Endothelial cell of umbilical vein (primary cell): ENCODE measurements around the gene SELPLG. TPM values are rescaled to one million over a fixed set of nuclear protein-coding genes. Genes with fewer than 3 reads are reported as not detected.

Experiments used
- BruUV-seq: library from RNA; stranded (reverse); fragments of 400-500 nt; replicated peaks from 2 replicates; lab custom pipeline; 2021; lab: Mats Ljungman, UMichigan
- CTCF ChIA-PET: fragments of 300-600, 350-600 bp; sonication (Branson Sonifier 250); formaldehyde crosslinking; loops from one replicate; lab custom pipeline; 2021; ENCODE audit warnings: antibody characterized with exemption, inconsistent platforms; lab: Charles Lee
- POLR2A ChIA-PET: fragments of 300-600, 350-600 bp; sonication (Branson Sonifier 250); formaldehyde crosslinking; loops from one replicate; lab custom pipeline; 2021; ENCODE audit warnings: antibody characterized with exemption, inconsistent platforms; lab: Charles Lee
- DNase-seq: peaks from one replicate; pipeline ENCODE4 v3.0.0-alpha.2; 2011; ENCODE audit warnings: low read depth, low spot score
- FAIRE-seq: peaks from 2 replicates; lab custom pipeline; 2011; peaks lifted over from hg19 to GRCh38; lab: Jason Lieb, UNC
- H2AFZ ChIP-seq: 2 replicates; pipeline ENCODE4 v1.6.0; 2012; ENCODE audit warnings: low read depth, low read length, control low read depth, inconsistent platforms
- H3K27ac ChIP-seq: 2 replicates; pipeline ENCODE4 v1.5.1; 2011; ENCODE audit warnings: low read depth, mild to moderate bottlenecking, control low read depth, low read length, moderate library complexity; ENCODE audit not compliant: insufficient read depth
- H3K27me3 ChIP-seq, 2 experiments: 2 replicates each; pipeline versions ENCODE4 v1.6.0 to v1.6.1; 2011; ENCODE audit warnings: low read length in 2 of 2, mixed read lengths in 1 of 2; ENCODE audit not compliant: control insufficient read depth in 2 of 2, insufficient read depth in 2 of 2
- H3K36me3 ChIP-seq, 2 experiments: 2 replicates in 1 of 2; 3 replicates in 1 of 2; pipeline ENCODE4 v1.5.1; 2011; ENCODE audit warnings: low read length in 2 of 2, mild to moderate bottlenecking in 1 of 2, moderate library complexity in 1 of 2; ENCODE audit not compliant: control insufficient read depth in 2 of 2, insufficient read depth in 2 of 2; ENCODE audit errors: extremely low read depth in 1 of 2
- H3K4me1 ChIP-seq: 3 replicates; pipeline ENCODE4 v1.5.1; 2011; ENCODE audit warnings: mild to moderate bottlenecking, low read length; ENCODE audit not compliant: control insufficient read depth, insufficient read depth; ENCODE audit errors: extremely low read depth
- H3K4me2 ChIP-seq: 2 replicates; pipeline ENCODE4 v1.6.1; 2011; ENCODE audit warnings: low read length, control low read depth, mixed read lengths; ENCODE audit not compliant: insufficient read depth
- H3K4me3 ChIP-seq, 3 experiments: fragments of 200-600 bp in 1 of 3; sonication (generic), shearing (Covaris generic) in 1 of 3; replicated peaks in 1 of 3; 2 replicates each; pipeline ENCODE4 v1.5.1; 2011 to 2016; ENCODE audit warnings: control low read depth in 3 of 3, low read length in 3 of 3, mild to moderate bottlenecking in 2 of 3, inconsistent platforms in 1 of 3, low read depth in 1 of 3, moderate library complexity in 1 of 3; ENCODE audit not compliant: insufficient read depth in 1 of 3
- H3K79me2 ChIP-seq: 2 replicates; pipeline ENCODE4 v1.6.0; 2012; ENCODE audit warnings: low read length, inconsistent platforms; ENCODE audit not compliant: control insufficient read depth, insufficient read depth
- H3K9ac ChIP-seq: replicated peaks from 2 replicates; pipeline ENCODE3; 2011; ENCODE audit warnings: low read length, control low read depth; ENCODE audit not compliant: insufficient read depth; ENCODE audit errors: extremely low read depth
- H3K9me1 ChIP-seq: replicated peaks from 3 replicates; pipeline ENCODE4 v1.6.0; 2011; ENCODE audit warnings: mild to moderate bottlenecking, low read length; ENCODE audit not compliant: control insufficient read depth, insufficient read depth; ENCODE audit errors: extremely low read depth
- H3K9me3 ChIP-seq: replicated peaks from 2 replicates; pipeline ENCODE4 v1.5.1; 2012; ENCODE audit warnings: low read length, inconsistent platforms; ENCODE audit not compliant: control insufficient read depth, insufficient read depth
- H4K20me1 ChIP-seq: replicated peaks from 2 replicates; pipeline ENCODE3; 2011; ENCODE audit warnings: mild to moderate bottlenecking, low read length; ENCODE audit not compliant: control insufficient read depth, insufficient read depth; ENCODE audit errors: extremely low read depth
- EZH2 ChIP-seq: IDR thresholded peaks from 2 replicates; pipeline ENCODE4 v1.6.1; 2012; ENCODE audit warnings: borderline replicate concordance, low read depth, mild to moderate bottlenecking, moderate library complexity, low read length, inconsistent platforms; ENCODE audit not compliant: severe bottlenecking
- FOS ChIP-seq: IDR thresholded peaks from 2 replicates; pipeline ENCODE4 v1.6.1; 2011; ENCODE audit warnings: mild to moderate bottlenecking, low read length, moderate library complexity, borderline replicate concordance; ENCODE audit not compliant: insufficient read depth
- GATA2 ChIP-seq: IDR thresholded peaks from 2 replicates; pipeline ENCODE4 v1.7.0; 2011; ENCODE audit warnings: low read depth, mild to moderate bottlenecking, moderate library complexity, mixed read lengths, low read length; ENCODE audit not compliant: insufficient read length, insufficient read depth
- JUN ChIP-seq: IDR thresholded peaks from 2 replicates; pipeline ENCODE4 v1.6.1; 2011; ENCODE audit warnings: borderline replicate concordance, low read depth; ENCODE audit not compliant: insufficient read length, insufficient read depth
- MYC ChIP-seq: IDR thresholded peaks from one replicate; pipeline ENCODE4 v1.6.1; 2011; ENCODE audit warnings: mild to moderate bottlenecking, low read depth, low read length
- POLR2A ChIP-seq: IDR thresholded peaks from 2 replicates; pipeline ENCODE4 v1.6.1; 2012; ENCODE audit warnings: low read depth, mild to moderate bottlenecking, control low read depth, low read length
- POLR2AphosphoS5 ChIP-seq: IDR thresholded peaks from 2 replicates; pipeline ENCODE4 v1.6.1; 2012; ENCODE audit warnings: low read depth, mild to moderate bottlenecking, control low read depth, low read length, moderate library complexity; ENCODE audit not compliant: insufficient read depth
- dilution Hi-C: fragments of 300-500 bp; cut with MboI; formaldehyde crosslinking; loops from one replicate; pipeline ENCODE4 v1.15.0; 2019; ENCODE audit warnings: low sequenced_read_pairs; ENCODE audit not compliant: extremely low pct_ligation_motif_present
- intact Hi-C: fragments of 100-400 bp; cut with micrococcal nuclease; formaldehyde crosslinking; loops from one replicate; pipeline ENCODE4 v1.10.0; 2022
- polyA plus RNA-seq, 4 experiments: library from polyadenylated mRNA; depleted of rRNA in 3 of 4; stranded (reverse) in 3 of 4; unstranded in 1 of 4; fragments of >200 nt; gene quantifications; 2 replicates each; pipeline versions ENCODE4 v1.2.1 to v1.2.3, GENCODE V29; 2011 to 2012; ENCODE audit warnings: missing spikeins in 1 of 4
- total RNA-seq: library from RNA; stranded (reverse); gene quantifications from 2 replicates; pipeline ENCODE4 v1.2.3, GENCODE V29; 2021
- TF ChIP-seq, protein P1 (sequence below): IDR thresholded peaks from 2 replicates; pipeline ENCODE4 v1.6.1; 2011; ENCODE audit not compliant: insufficient read depth, insufficient read length
- TF ChIP-seq, protein P2 (sequence below), 2 donors: IDR thresholded peaks; 1 replicate in 1 of 2; 2 replicates in 1 of 2; pipeline ENCODE4 v1.5.1; 2011; ENCODE audit warnings: low read length in 2 of 2, mild to moderate bottlenecking in 2 of 2, moderate library complexity in 2 of 2, control low read depth in 1 of 2, inconsistent platforms in 1 of 2, low read depth in 1 of 2; ENCODE audit not compliant: insufficient read depth in 1 of 2; ENCODE audit errors: extremely low read depth in 1 of 2

Gene SELPLG
- total and polyA plus RNA-seq, 2 donors (not counting 3 experiments of a cell fraction or from before 2014, with no cell fraction given), result 1.0 to 1.2 TPM

DNA sequence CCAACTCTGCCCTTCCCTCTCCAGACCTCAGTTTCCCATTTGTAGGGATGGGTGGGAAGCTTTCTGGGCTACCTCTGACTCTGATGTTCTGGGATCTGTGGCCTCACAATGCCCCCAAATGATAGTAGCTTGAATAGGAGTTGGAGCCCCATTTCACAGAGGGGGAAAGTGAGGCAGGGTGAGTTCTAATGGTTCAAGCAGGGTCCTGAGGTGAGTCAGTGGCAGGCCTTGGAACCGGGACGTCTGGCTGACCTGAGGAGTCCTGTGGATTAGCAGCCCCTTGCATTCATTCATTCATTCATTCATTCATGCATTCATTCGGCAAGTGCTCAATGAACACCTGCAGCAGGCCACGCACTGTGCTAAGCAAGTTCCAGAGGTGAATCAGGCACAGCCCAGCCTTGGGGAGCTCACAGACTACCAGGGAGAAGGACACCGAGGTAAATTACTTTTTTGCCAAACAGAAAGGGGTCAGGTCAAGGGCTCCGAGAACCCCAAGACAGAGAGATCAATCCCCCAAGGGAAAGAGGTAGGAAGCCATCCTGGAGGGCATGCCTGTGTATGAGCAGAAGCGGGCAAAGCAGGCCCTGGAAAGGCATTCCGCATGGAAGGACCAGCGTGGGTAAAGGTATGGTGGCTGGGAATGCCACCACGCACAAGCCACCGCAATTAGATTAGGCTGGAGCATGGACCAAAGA, 35.0 kb downstream of the SELPLG start:
- dilution Hi-C loops (no loop called here), intact Hi-C loops (no loop called here)
- ChIA-PET POLR2A (interaction anchor here (0.6 kb wide), 1 partner anchor 64 kb away, joined by 3 read pairs; no protein-coding TSS in a partner anchor), CTCF (no interaction called here)
- Histone ChIP-seq H3K4me1 (no peaks in the 10 kb centered on the region), H3K79me2 (no peaks in the 10 kb centered on the region), H4K20me1 (no peaks in the 10 kb centered on the region), H3K36me3 (no peaks in the 10 kb centered on the region), H3K4me2 (no peak overlapping the region), H3K27me3 (no peaks in the 10 kb centered on the region), H3K9ac (no peak overlapping the region), H3K4me3 (no peak overlapping the region), H3K9me1 (no peaks in the 10 kb centered on the region), H3K9me3 (no peaks in the 10 kb centered on the region), H3K27ac (no peak overlapping the region), H2AFZ (no peak overlapping the region)
- FAIRE-seq (no peak), DNase-seq (no peak)
- no peak for TF ChIP-seq EZH2
- no TSS peak for BruUV-seq

DNA sequence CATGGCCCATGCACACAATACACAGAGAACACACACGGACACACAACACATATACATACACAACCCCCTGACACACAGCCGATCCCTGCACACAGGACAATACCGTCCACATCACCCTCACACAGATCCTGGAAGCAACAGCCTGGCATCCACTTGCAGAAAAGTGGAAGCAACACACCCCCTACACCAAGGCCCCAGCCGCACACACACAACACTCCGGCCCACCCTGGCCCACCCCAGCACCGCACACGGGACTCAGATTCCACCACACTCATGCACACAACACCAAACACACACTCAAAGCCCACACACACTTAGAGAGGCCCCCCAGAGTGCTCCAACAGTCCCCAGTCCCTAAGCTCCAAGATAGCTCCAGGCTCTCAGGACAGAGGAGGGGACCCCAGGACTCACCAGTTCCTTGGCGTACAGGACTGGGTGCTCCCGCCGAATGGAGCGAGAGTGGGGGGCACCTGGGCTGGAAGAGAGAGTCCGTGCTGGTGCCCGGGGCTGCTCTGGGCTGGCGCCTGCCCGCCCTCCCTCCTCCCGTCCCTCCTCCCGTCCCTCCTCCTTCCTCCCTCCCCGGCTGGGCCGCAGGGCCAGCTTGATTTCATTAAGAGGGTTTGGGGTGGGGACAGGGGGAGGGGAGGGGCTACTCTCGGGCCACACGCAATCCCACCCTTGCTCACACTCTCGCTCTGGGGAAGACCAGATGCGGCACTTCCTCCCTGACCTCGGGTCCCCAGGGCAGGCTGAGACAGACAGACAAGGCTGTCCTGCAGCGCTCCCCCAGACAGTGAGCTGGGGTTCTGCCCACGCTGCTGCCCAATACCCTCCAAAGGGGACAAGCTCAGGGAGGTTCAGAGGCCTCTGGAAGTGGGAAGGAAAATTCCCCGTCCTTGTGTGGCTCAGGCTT, 35.9 kb downstream of the SELPLG start, which contains the start of gene TMEM119:
TSS of gene TMEM119 (minus strand) at position 526 of the 913 bp plus-strand sequence. CDS start 5,701 bp downstream, outside the sequence.
- no peaks in the 10 kb centered on the region for H3K4me1 ChIP-seq
- H2AFZ ChIP-seq, result no peak within 1 kb of the TSS
- H3K27ac ChIP-seq, result no peak within 1 kb of the TSS
- H3K36me3 ChIP-seq, result no peaks in the 10 kb centered on the region
- ChIA-PET CTCF (no interaction called here), POLR2A (interaction anchor here (0.6 kb wide), 1 partner anchor 63 kb away, joined by 3 read pairs; no protein-coding TSS in a partner anchor)
- no peak within 1 kb of the TSS for H3K4me2 ChIP-seq
- dilution Hi-C loops, result no loop called here
- intact Hi-C loops, result no loop called here
- H3K9me1 ChIP-seq, result no peaks in the 10 kb centered on the region
- no peak within 1 kb of the TSS for H3K9ac ChIP-seq
- DNase-seq (no peak), FAIRE-seq (no peak)
- no peaks in the 10 kb centered on the region for H3K9me3 ChIP-seq
- no peak within 1 kb of the TSS for H3K4me3 ChIP-seq
- H4K20me1 ChIP-seq, result no peaks in the 10 kb centered on the region
- BruUV-seq, result no TSS peak
- no peak for TF ChIP-seq JUN
- TF ChIP-seq, protein P1, sequence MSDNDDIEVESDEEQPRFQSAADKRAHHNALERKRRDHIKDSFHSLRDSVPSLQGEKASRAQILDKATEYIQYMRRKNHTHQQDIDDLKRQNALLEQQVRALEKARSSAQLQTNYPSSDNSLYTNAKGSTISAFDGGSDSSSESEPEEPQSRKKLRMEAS, result no peak
- TF ChIP-seq FOS, result no peak
- TF ChIP-seq MYC, result no peak
- TF ChIP-seq EZH2, result no peak
- no peak for TF ChIP-seq POLR2AphosphoS5
- no peak for TF ChIP-seq POLR2A
- TF ChIP-seq, protein P2, sequence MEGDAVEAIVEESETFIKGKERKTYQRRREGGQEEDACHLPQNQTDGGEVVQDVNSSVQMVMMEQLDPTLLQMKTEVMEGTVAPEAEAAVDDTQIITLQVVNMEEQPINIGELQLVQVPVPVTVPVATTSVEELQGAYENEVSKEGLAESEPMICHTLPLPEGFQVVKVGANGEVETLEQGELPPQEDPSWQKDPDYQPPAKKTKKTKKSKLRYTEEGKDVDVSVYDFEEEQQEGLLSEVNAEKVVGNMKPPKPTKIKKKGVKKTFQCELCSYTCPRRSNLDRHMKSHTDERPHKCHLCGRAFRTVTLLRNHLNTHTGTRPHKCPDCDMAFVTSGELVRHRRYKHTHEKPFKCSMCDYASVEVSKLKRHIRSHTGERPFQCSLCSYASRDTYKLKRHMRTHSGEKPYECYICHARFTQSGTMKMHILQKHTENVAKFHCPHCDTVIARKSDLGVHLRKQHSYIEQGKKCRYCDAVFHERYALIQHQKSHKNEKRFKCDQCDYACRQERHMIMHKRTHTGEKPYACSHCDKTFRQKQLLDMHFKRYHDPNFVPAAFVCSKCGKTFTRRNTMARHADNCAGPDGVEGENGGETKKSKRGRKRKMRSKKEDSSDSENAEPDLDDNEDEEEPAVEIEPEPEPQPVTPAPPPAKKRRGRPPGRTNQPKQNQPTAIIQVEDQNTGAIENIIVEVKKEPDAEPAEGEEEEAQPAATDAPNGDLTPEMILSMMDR (IDR thresholded peaks at IDR 0.05; ENCODE audit: extremely low read depth in 1 of 2, insufficient read depth in 1 of 2, low read depth in 1 of 2, low read length in 2 of 2), result no peak
- no peak for TF ChIP-seq GATA2
- H3K79me2 ChIP-seq, result no peaks in the 10 kb centered on the region
- no peaks in the 10 kb centered on the region for H3K27me3 ChIP-seq
